KG1 (cell line): ENCODE results near the gene CITED4.

Source experiments
- DNase-seq: peaks from one replicate; lab custom pipeline; 2025; lab: John Stamatoyannopoulos, UW

Gene CITED4

DNA sequence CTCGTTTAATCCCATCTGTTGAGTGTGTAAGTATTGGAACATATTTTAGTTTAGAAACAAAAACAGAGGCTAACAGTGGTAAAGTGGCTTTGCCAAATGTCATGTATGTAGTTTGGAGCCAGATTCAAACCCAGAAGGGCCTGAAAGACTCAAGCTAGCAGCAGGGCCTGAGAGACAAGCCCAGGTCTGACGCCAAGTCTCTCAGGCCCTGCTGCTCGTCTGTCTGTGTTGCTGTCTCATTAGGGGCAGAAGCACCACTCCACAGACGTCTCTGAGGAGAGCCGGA, 8.3 kb downstream of the CITED4 start:
- no peak for DNase-seq

DNA sequence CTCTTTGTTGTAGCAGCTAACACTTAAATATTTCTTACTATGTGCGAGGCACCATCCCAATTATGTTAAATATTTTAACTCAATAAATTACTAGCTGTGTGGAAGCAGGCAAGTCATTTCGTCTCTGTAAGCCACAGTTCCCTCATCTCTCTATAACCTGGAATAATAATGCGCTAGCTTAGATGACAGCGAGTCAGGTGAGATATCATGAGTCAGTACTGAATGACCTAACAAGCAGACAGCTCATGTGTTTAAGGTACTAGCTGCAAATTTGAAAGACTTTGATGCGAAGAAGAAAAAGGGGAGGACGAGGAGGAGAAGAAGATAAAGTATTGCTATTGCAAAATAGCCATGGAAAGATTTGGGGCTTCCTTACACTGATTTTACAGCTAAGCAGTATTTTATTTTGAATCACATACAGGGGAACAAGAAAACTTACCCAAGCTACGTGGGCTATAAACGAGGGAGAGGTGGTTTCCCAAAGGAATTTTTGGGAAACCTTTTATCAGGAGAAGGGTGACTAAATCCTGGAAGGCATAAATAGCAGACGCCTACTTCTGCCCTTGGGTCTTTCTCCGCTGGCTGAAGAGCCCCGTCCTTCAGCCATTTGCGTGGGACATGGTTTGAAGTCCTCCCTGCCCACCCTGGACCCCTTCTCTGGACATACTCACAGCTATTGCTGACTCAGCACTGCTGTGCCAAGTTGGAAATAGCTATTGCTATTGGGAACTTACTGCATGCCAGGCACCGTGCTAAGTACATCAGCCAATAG, 8.9 kb downstream of the CITED4 start:
- DNase-seq, result no peak

DNA sequence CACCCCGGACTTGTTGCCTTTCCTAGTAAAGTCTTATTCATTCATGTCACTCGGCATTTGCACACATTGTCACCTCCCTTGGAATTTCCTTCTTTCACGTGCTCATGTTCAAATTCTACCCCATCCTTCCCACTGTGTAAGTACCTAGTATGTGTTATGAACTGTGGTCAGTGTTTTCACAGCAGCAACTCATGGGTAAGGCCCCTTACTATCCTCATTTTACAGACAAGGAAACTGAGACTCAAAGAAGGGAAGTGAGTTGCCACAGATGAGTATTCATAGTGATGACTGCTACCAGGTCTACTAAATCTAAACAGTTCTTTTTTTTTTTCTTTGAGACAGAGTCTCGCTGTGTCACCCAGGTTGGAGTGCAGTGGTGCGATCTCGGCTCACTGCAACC, 10.5 kb downstream of the CITED4 start:
- no peak for DNase-seq

DNA sequence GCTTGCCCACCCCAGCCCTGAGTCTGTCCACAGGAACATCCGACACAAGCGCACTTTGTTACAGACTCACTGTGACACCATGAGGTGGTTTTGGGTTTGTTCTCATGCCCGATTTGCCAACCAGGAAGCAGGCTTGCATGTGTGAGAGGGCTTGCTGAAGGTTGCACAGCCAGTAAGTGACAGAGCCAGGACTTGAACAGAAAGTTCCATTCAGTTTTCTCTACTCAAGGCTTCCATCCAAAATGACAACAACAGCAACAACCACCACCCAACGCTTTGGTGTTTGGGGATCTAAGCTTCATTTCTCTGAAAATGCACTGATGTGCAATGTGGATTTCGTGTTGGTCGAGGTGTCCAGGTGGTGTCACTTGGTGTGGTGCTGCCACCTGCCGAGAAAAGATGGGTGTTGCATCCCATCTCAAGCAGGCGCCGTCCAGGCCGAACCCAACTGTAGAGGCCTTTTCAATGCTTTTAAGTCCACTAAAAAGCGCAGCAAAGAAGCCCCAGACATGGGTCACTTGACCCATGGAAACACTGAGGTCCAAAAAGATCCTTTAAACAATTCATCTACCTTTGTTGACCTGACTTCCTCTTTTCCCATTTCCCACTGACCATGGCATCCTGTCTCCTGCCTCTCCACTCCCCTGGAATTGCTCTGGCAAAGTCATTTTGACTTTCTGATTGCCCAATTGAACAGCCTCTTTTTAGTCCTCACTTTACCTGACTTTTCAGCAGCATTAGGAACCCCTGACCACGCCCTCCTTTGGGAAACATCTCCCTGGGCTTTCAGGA, 12.2 kb downstream of the CITED4 start:
- peak; percentile 40 for DNase-seq

DNA sequence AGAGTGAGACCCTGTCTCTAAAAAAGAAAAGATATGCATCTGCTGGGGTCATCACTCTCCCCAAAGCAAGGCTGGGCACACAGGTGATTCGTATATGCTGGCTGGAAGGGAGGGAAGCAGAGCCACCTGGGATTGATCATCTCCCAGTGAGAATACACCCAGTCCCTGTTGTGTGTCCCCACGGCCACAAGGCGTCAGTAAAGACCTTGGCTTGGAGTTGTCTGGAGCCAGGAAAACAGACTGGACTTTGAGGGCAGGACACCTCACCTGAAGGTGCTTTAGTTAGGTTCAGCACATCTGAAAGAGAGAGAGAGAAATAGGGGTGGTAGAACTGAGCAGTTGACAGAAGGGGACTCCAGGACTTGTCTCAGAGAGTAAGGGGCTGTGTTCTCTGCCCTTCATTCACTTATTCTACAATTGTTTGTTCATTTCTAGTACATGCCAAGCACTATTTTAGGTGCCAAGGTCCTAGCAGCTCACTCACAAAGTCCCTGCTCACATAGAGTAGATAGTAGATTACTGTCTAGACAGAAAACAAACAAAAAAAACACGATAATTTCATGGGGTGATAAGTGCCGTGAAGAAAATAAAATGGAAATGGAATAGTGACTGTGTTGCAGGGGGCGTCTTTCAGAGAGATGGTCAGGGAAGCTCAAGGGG, 13.5 kb downstream of the CITED4 start:
- DNase-seq, result no peak

DNA sequence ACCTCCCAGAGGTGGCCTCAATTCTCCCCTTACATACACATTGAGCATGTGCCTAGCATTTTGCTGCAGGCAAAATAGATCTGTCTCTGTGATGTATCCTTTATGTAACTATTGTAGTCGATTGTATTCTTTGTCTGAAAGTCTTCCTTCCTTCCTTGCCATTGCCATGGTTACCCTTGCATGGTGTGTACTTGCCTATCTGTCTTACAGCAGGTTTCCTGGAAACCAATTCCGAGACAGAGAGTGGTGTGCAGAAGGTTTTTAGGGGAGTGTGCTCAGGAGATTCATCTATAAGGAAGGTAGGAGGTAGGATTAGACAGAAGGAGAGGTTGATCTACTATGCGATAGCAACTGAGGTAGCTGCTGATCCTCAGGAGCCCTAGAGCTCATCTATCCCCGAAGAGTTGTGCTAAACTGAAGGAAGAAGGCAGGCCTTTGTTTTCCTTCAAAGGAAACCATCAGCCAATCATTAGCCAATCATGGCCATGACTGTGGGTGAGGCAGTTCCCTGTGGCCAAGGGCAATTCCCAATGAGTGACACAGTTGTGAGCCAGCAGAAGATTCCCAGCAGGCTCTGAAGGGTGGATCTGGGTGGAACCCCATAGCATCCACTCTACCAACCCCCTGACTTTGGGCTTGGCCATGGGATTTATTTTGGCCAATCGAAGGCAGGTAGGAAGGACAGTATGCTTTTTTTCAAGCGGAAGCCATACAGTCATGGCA, 15.0 kb downstream of the CITED4 start:
- no peak for DNase-seq

DNA sequence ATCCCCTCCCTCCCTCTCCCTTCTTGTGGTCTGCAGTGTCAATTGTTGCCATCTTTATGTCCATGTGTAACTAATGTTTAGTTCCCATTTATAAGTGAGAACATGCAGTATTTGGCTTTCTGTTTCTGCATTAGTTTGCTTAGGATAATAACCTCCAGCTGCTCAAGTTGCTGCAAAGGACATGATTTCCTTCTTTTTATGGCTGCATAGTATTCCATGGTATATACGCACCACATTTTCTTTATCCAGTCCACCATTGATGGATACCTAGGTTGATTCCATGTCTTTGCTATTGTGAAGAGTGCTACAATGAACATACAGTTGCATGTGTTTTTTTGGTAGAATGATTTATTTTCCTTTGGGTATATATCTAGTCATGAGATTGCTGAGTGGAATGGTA, 16.3 kb downstream of the CITED4 start:
- DNase-seq, result no peak

DNA sequence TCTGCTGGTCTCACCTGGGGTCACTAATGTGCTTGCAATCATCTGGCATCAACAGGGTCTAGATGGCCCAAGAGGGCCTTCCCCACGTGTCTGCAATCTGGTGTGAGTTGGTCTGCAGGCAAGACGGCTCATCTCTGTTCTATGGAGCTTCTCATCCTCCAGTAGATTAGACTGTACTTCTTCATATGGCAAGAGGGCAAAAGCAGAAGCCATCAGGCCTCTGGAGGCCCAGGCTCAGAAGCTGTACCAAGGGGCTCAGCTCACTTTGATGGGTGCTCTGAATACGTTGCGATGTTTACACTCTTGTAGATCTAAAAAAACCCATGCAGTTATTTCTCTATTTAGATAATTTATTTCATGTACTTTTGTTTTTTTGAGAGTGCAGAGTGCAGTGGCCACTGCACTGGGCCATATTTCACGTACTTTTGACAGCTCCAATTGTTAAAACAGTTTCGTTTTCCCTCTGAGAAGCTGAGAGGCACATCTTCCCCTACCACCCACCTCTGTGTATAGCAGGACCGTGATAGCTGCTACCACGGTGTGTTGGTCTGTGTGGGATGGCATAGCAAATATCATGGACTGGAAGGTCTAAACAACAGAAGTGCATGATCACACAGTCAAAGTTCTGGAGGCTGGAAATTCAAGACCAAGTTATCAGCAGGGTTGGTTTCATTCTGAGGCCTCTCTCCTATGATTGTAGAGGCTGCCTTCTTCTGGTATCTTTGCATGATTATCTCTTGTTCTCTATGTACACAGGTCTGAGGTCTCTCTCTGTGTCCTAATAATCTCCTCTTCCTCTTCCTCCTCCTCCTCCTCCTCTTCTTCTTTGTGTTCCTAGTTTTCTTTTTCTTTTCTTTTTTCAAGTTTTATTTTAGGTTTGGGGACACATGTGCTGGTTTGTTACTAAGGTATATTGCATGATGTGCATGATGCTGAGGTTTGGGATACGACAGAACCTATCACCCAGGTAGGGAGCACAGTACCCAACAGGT, 17.0 kb downstream of the CITED4 start:
- DNase-seq, result no peak

DNA sequence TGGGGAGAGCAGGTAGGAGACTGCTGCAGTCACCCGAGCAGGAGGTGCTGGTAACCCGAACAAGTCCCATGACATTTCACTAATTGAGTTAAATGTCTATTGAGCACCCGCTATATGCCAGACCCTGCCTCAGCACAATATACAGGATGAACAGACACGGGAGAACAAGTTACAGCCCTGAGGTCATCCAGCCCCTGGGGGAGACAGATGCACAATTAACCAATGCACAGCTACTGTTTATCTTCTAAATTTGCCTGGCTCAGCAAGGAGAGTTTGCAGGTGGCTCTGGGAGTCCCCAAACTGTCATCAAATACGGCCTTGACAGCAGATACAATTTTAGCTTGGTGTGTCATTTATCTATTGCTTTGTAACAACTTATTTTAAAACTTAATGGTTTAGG, 18.1 kb downstream of the CITED4 start:
- no peak for DNase-seq

DNA sequence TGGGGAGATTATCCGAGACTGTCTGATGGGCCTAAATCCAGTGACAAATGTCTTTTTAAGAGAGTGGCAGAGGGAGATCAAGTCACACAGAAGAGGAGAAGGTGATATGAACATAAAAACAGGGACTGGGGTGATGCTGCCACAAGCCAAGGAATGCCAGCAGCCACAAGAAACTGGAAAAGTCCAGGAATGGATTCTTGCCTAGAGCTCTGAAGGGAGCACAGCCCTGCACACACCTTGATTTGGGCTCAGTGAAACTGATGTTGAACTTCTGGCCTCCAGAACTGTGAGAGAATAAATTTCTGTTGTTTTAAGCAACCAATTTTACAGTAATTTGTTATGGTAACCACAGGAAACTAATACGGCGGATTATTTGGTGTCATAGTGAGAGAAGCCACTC, 19.5 kb downstream of the CITED4 start:
- no peak for DNase-seq

DNA sequence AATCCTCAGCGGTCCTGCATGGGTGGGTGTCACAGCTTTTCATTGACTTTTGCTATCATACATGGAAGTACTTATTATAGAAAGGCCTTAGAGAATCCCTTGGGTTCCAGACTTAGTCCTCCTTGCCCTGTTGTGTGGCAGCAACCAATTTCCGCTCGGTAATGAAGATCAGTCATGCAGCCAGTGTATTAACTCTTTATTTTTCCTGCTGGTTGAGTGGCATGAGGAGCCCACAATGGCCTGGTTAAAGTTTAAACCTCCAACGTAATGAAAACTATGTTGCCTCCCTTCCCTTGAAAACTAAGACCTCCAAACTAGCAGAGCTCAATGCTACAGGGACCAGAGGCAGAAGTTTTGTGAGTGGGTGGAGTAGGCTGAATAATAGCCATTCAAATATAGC, 20.0 kb downstream of the CITED4 start:
- DNase-seq, result no peak

DNA sequence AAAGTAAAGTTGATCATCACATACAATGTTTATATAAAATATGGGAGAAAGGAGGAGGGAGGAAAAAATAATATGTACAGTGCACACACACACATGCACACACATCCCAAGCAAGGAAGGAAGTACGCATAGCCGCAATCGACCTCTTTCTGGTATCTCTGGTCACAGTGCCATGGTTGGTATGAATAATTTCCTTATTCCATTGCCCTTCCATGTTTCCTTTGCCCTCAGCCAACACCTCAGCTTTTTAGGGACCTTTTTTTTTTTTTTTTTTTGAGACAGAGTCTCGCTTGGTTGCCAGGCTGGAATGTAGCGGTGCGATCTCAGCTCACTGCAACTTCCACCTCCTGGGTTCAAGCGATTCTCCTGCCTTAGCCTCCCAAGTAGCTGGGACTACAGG, 20.6 kb downstream of the CITED4 start:
- DNase-seq, result no peak

DNA sequence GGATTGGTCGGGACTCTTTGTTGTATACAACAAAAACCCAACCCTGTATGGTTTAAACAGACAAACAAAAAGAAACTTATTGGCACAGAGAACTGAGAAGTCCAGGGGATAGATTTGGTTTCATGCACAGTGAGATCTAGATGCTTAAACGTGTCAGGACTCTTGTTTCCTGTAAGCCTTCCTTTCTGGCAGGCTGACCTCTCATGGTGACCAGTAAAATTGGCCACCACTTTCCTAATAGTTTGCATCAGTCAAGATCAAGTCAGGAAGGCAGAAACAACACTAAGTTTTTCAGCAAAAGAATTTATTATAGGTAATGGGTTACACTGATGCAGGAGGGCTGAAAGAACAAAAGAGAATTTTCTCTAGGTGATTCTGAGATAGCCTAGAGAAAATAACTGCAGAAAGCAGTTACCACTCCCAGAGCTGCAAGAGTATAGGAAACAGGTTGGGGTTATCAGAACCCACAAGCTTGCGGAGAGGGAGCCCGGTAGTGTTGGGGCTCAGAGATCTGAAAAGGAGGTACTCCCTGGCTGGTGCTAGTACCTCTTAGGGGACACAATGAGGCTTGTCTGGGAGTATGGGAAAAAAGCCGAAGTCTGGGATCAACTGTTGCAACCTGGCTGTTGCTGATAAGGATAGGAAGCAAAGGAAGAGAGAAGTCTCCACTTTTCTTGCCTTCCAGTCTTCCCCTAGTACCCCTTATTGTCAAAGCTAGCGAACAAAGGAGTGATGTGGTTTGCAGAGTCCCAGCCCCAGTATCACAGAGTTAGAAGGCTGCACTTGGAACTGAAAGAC, 21.4 kb downstream of the CITED4 start:
- DNase-seq, result no peak

DNA sequence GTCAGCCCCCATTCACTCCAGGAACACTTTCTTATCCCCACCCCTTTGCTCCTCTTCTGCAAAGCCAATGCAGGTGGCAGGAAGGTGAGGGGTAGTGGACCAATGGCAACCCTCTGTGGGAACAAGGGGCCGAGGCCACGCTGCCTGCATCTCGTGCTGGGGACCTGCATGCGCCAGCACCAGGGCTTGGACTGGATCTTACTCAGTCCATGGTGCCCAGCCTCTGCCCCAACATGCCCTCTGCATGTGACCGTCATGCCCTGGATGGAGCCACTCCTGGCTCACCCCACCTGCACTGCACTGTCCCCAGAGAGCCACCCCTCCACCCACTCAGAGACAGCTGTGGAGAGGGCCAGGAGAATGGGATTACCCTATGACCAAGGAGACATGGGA, 22.2 kb downstream of the CITED4 start:
- DNase-seq, result no peak

DNA sequence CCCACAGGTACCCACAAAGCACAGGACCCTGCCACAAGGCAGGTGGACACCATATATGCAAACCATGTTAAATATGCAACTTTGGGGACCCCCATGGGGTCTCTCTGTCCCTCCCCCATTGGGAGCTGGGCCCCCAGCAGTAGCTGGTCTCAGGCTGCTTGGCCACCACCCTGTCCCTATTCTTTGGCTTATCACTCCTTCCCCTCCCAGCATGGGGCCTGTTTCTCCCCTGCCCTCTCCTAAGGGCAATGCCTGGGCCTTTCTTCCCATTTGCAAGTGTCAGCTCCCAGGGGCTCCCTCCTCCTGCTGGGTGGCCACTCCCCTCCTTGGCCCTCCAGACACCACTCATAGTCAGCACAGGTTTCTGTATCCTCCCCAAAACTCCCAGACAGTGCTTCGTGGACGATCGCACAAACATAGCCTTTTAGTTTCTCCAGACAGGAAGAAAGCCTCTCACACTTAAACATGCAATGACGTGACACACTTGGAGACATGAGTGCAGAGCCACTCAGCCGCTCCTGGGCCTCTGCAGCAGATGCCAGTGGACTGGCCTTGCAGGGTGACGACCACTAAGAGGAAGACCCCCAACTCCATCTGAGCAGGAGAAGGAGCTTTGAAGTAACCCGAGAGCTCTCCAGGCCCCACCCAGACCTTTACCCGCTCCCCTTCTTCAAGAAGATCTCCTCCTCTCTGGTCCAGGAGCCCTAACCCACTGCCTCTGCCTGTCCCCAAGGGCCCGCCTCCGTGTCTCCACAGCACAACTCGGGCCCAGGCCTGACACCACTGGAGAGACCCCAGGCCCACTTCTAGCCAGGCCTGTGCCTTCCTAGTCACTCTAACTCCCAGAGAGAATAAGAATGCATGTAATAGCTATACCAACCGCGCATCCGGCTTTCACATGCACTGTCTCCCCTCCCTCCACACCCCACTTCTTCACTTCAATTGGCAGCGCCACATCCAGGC, 22.9 kb downstream of the CITED4 start:
- DNase-seq, result no peak

DNA sequence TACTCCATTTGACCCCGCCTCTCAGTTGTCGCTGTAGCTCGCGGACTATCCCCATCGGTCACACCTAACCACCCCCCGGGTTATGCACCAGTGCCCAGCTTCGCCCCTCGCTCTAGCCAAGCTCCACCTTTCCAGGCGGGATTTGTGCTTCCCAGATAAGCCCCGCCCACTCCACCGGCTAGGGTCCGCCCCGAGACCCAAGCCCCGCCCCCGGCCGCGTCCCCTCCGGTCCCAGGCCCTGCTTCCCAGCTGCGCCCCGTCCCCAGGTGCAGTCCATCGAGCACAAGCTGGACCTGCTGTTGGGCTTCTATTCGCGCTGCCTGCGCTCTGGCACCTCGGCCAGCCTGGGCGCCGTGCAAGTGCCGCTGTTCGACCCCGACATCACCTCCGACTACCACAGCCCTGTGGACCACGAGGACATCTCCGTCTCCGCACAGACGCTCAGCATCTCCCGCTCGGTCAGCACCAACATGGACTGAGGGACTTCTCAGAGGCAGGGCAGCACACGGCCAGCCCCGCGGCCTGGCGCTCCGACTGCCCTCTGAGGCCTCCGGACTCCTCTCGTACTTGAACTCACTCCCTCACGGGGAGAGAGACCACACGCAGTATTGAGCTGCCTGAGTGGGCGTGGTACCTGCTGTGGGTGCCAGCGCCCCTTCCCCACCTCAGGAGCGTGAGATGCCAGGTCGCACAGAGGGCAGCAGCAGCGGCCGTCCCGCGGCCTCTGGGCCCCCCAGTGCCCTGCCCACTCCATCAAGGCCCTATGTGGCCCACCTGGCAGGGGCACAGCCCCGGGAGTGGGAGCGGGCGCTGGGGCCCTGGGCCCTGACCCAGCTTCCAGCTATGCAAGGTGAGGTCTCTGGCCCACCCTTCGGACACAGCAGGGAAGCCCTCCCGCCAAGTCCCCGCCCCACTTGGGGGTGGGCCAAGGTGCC, 23.9 kb downstream of the CITED4 start:
- no peak for DNase-seq

DNA sequence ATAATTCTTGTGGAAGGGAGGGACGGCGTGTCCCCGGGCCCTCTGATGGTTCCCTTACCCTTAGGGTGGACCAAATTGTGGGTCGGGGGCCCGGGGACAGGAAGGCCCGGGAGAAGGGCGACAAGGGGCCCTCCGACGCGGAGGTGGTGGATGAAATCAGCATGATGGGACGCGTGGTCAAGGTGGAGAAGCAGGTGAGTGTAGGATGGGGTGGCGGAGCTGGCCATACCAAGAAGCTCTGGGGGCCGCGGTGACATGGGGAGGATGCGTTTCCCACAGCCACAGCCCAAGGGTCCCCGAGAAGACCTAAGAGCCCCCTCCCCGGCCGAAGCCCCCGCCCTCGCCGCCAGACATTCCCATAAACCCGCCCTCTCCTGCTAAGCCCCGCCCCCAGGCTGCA, 24.6 kb downstream of the CITED4 start:
- DNase-seq, result no peak

DNA sequence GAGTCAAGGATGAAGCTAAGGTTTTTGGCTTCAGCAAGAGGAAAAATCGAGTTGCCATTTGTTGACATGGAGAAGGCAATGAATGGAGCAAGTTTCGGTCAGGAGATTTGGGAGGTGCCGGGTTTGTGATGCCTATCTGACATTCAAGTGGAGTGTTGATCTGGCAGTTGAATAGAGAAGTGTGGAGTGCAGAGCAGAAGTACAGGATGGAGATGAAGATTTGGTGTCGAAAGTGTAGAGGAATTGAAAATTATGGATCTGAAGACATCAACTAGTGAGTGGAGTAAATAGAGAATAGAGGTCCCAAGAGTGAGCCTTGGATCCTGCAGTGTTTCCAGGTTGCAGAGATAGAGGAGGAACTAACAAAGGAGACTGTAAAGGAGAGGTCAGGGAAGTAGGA, 25.9 kb downstream of the CITED4 start:
- no peak for DNase-seq
